ENCODE measurements around the gene KDM4B. TPM values are rescaled to one million over a fixed set of nuclear protein-coding genes. Genes with fewer than 3 reads are reported as not detected.

Gene KDM4B
- total and polyA plus RNA-seq, 9 of the 15 experiments (the other 6 are each of a cell fraction or from before 2014, with no cell fraction given), result 0.21 to 29.9 (median 7.3) TPM

- TF ChIP-seq PRDM10 (IDR thresholded peaks at IDR 0.05; ENCODE audit: partially characterized antibody) (peak; percentile 14), U2AF2 (optimal IDR thresholded peaks at IDR 0.05; ENCODE audit: low read depth, low read length) (no peak), ZNF583 (CRISPR knock-in tag; IDR thresholded peaks at IDR 0.05) (no peak), ZNF224 (CRISPR knock-in tag; IDR thresholded peaks at IDR 0.05) (0 out of 2 replicates have a peak, but pooled peaks have one; percentile 29), MCM3 (IDR thresholded peaks at IDR 0.05) (no peak), SRSF3 (IDR thresholded peaks at IDR 0.05; ENCODE audit: insufficient read depth, low read length) (no peak), MLLT1 (IDR thresholded peaks at IDR 0.05) (no peak), THRB (CRISPR knock-in tag; conservative IDR thresholded peaks at IDR 0.05) (no peak), POLR3G (IDR thresholded peaks at IDR 0.05; ENCODE audit: extremely low read depth, insufficient read length, insufficient replicate concordance) (no peak), KDM4B (IDR thresholded peaks at IDR 0.05; ENCODE audit: borderline replicate concordance in 2 of 2, low read depth in 1 of 2) (no peak), ZNF121 (CRISPR knock-in tag; conservative IDR thresholded peaks at IDR 0.05) (no peak), THAP7 (CRISPR knock-in tag; IDR thresholded peaks at IDR 0.05) (no peak), ZNF639 (CRISPR knock-in tag; conservative IDR thresholded peaks at IDR 0.05 in 1 of 2, IDR thresholded peaks at IDR 0.05 in 1 of 2) (no peak), SMAD2 (IDR thresholded peaks at IDR 0.05; ENCODE audit: low read depth, low read length) (no peak), ATF4 (CRISPR knock-in tag; IDR thresholded peaks at IDR 0.05) (no peak), ZNF444 (CRISPR knock-in tag; IDR thresholded peaks at IDR 0.05) (no peak)
These were observed 1.0 kb upstream of the KDM4B start (continued) for GRCh38 chr19:4967738-4968461.
